Measurements from ENCODE around the gene CCDC148. TPM values are rescaled to one million over a fixed set of nuclear protein-coding genes. Genes with fewer than 3 reads are reported as not detected.

The CCDC148 gene
- total RNA-seq, 1 experiment from 2014 or later = 2.1 TPM

- ChIA-PET CTCF (no interaction called here), POLR2A (no interaction called here)
- Mint-ChIP-seq H3K36me3 (peaks cover 4% of the 10 kb centered on the region; the same call in 1 of the 2 replicates), H3K4me1 (peaks cover 15% of the 10 kb centered on the region), H3K9me3 (peaks cover 19% of the 10 kb centered on the region), H3K27ac (no peak overlapping the region), H3K4me3 (no peak overlapping the region), H3K27me3 (ENCODE audit: low read depth) (peaks cover 2% of the 10 kb centered on the region; the same call in 1 of the 2 replicates)
- TF ChIP-seq ZNF219 (CRISPR knock-in tag; IDR thresholded peaks at IDR 0.05; ENCODE audit: borderline replicate concordance) (no peak), PRRX2 (CRISPR knock-in tag; IDR thresholded peaks at IDR 0.05) (no peak), ELF4 (CRISPR knock-in tag; IDR thresholded peaks at IDR 0.05; ENCODE audit: low read depth) (no peak), ATF1 (CRISPR knock-in tag; IDR thresholded peaks at IDR 0.05) (no peak), ZNF532 (CRISPR knock-in tag; IDR thresholded peaks at IDR 0.05; ENCODE audit: borderline replicate concordance) (no peak), ZNF416 (CRISPR knock-in tag; IDR thresholded peaks at IDR 0.05) (no peak), ZNF138 (CRISPR knock-in tag; conservative IDR thresholded peaks at IDR 0.05) (no peak), ESRRA (CRISPR knock-in tag; IDR thresholded peaks at IDR 0.05; ENCODE audit: borderline replicate concordance) (no peak), MYBL2 (CRISPR knock-in tag; IDR thresholded peaks at IDR 0.05) (no peak), ZNF317 (CRISPR knock-in tag; IDR thresholded peaks at IDR 0.05; ENCODE audit: borderline replicate concordance, low read depth) (no peak), FOXP1 (CRISPR knock-in tag; IDR thresholded peaks at IDR 0.05; ENCODE audit: borderline replicate concordance) (no peak), TCF7 (CRISPR knock-in tag; IDR thresholded peaks at IDR 0.05; ENCODE audit: low read depth) (no peak), CTCF (IDR thresholded peaks at IDR 0.05) (no peak), CREB1 (CRISPR knock-in tag; IDR thresholded peaks at IDR 0.05) (no peak)
- TF ChIP-seq, protein P1, sequence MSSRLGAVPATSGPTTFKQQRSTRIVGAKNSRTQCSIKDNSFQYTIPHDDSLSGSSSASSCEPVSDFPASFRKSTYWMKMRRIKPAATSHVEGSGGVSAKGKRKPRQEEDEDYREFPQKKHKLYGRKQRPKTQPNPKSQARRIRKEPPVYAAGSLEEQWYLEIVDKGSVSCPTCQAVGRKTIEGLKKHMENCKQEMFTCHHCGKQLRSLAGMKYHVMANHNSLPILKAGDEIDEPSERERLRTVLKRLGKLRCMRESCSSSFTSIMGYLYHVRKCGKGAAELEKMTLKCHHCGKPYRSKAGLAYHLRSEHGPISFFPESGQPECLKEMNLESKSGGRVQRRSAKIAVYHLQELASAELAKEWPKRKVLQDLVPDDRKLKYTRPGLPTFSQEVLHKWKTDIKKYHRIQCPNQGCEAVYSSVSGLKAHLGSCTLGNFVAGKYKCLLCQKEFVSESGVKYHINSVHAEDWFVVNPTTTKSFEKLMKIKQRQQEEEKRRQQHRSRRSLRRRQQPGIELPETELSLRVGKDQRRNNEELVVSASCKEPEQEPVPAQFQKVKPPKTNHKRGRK (CRISPR knock-in tag; IDR thresholded peaks at IDR 0.05; ENCODE audit: borderline replicate concordance) = no peak
- TF ChIP-seq, protein P2, sequence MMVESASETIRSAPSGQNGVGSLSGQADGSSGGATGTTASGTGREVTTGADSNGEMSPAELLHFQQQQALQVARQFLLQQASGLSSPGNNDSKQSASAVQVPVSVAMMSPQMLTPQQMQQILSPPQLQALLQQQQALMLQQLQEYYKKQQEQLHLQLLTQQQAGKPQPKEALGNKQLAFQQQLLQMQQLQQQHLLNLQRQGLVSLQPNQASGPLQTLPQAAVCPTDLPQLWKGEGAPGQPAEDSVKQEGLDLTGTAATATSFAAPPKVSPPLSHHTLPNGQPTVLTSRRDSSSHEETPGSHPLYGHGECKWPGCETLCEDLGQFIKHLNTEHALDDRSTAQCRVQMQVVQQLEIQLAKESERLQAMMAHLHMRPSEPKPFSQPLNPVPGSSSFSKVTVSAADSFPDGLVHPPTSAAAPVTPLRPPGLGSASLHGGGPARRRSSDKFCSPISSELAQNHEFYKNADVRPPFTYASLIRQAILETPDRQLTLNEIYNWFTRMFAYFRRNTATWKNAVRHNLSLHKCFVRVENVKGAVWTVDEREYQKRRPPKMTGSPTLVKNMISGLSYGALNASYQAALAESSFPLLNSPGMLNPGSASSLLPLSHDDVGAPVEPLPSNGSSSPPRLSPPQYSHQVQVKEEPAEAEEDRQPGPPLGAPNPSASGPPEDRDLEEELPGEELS (CRISPR knock-in tag; IDR thresholded peaks at IDR 0.05) = no peak
- ATAC-seq (no peak), DNase-seq (ENCODE audit: low spot score) (no peak)
Observed at GRCh38 chr2:158403237-158403636, 53.3 kb downstream of the CCDC148 start.

GRCh38 chr2:158402665-158403064 is 53.9 kb downstream of the CCDC148 start:
- Mint-ChIP-seq H3K4me3 (no peak overlapping the region), H3K27ac (no peak overlapping the region), H3K4me1 (peaks cover 15% of the 10 kb centered on the region), H3K27me3 (ENCODE audit: low read depth) (peaks cover 2% of the 10 kb centered on the region; the same call in 1 of the 2 replicates), H3K9me3 (peaks cover 21% of the 10 kb centered on the region), H3K36me3 (peaks cover 4% of the 10 kb centered on the region; the same call in 1 of the 2 replicates)
- ATAC-seq = no peak
- ChIA-PET CTCF (no interaction called here), POLR2A (no interaction called here)
- no peak for DNase-seq (ENCODE audit: low spot score)
- TF ChIP-seq AR (CRISPR knock-in tag; IDR thresholded peaks at IDR 0.05) = no peak
- TF ChIP-seq, protein P3, sequence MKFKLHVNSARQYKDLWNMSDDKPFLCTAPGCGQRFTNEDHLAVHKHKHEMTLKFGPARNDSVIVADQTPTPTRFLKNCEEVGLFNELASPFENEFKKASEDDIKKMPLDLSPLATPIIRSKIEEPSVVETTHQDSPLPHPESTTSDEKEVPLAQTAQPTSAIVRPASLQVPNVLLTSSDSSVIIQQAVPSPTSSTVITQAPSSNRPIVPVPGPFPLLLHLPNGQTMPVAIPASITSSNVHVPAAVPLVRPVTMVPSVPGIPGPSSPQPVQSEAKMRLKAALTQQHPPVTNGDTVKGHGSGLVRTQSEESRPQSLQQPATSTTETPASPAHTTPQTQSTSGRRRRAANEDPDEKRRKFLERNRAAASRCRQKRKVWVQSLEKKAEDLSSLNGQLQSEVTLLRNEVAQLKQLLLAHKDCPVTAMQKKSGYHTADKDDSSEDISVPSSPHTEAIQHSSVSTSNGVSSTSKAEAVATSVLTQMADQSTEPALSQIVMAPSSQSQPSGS (CRISPR knock-in tag; IDR thresholded peaks at IDR 0.05; ENCODE audit: borderline replicate concordance, low read depth) = no peak
- no peak for TF ChIP-seq ATF6 (CRISPR knock-in tag; IDR thresholded peaks at IDR 0.05)
